HEK293T (cell line): ENCODE measurements around the gene STPG3.

Experiments used
- CTCF ChIA-PET: fragments of 350-600 bp; formaldehyde crosslinking; extraction: SDS; loops from one replicate; lab custom pipeline; 2021; ENCODE audit warnings: antibody characterized with exemption, inconsistent platforms; lab: Yijun Ruan, JAX
- POLR2A ChIA-PET: fragments of 350-600 bp; formaldehyde crosslinking; extraction: SDS; loops from one replicate; lab custom pipeline; 2020; ENCODE audit warnings: antibody characterized with exemption, inconsistent platforms; lab: Yijun Ruan, JAX
- DNase-seq: peaks from one replicate; pipeline ENCODE4 v3.0.0; 2012; ENCODE audit warnings: mixed read lengths; ENCODE audit errors: extremely low spot score
- ARNT ChIP-seq: fragments of 450-650 bp; IDR thresholded peaks from 2 replicates; pipeline ENCODE4 v1.6.1; 2017; ENCODE audit warnings: mild to moderate bottlenecking
- BHLHE40 ChIP-seq: fragments of 450-650 bp; IDR thresholded peaks from 2 replicates; pipeline ENCODE4 v1.6.1; 2016; ENCODE audit warnings: mild to moderate bottlenecking, moderate library complexity, borderline replicate concordance
- CTBP1 ChIP-seq: fragments of 450-650 bp; IDR thresholded peaks from 2 replicates; pipeline ENCODE4 v1.6.1; 2016; ENCODE audit warnings: borderline replicate concordance
- ELF4 ChIP-seq: fragments of 450-650 bp; IDR thresholded peaks from 2 replicates; pipeline ENCODE4 v1.6.1; 2017; ENCODE audit warnings: antibody characterized with exemption
- FOXA1 ChIP-seq: fragments of 450-650 bp; IDR thresholded peaks from 2 replicates; pipeline ENCODE4 v1.6.1; 2016; ENCODE audit warnings: mild to moderate bottlenecking
- FOXK2 ChIP-seq: fragments of 450-650 bp; IDR thresholded peaks from 2 replicates; pipeline ENCODE4 v1.6.1; 2016; ENCODE audit warnings: mild to moderate bottlenecking
- FOXM1 ChIP-seq: fragments of 450-650 bp; IDR thresholded peaks from 2 replicates; pipeline ENCODE4 v1.6.1; 2017; ENCODE audit warnings: mild to moderate bottlenecking, borderline replicate concordance
- HDGF ChIP-seq: fragments of 450-650 bp; IDR thresholded peaks from 2 replicates; pipeline ENCODE4 v1.6.1; 2017; ENCODE audit warnings: antibody characterized with exemption, borderline replicate concordance
- L3MBTL2 ChIP-seq: fragments of 450-650 bp; conservative IDR thresholded peaks from 2 replicates; pipeline ENCODE4 v1.6.1; 2016; ENCODE audit warnings: mild to moderate bottlenecking
- LEF1 ChIP-seq: fragments of 450-650 bp; IDR thresholded peaks from 2 replicates; pipeline ENCODE4 v1.6.1; 2017; ENCODE audit warnings: mild to moderate bottlenecking, borderline replicate concordance
- NFRKB ChIP-seq: fragments of 450-650 bp; IDR thresholded peaks from 2 replicates; pipeline ENCODE4 v1.6.1; 2016; ENCODE audit warnings: mild to moderate bottlenecking, moderate library complexity
- SP1 ChIP-seq: fragments of 450-650 bp; IDR thresholded peaks from 2 replicates; pipeline ENCODE4 v1.6.1; 2017
- SUZ12 ChIP-seq: fragments of 450-650 bp; IDR thresholded peaks from 2 replicates; pipeline ENCODE4 v1.6.1; 2016; ENCODE audit warnings: mild to moderate bottlenecking
- TARDBP ChIP-seq: fragments of 450-650 bp; IDR thresholded peaks from 2 replicates; pipeline ENCODE4 v1.6.1; 2016
- ZNF384 ChIP-seq: fragments of 450-650 bp; IDR thresholded peaks from 2 replicates; pipeline ENCODE4 v1.6.1; 2016
- TF ChIP-seq, protein P1 (sequence below): fragments of 450-650 bp; IDR thresholded peaks from 2 replicates; pipeline ENCODE4 v1.6.1; 2016

STPG3 gene

DNA sequence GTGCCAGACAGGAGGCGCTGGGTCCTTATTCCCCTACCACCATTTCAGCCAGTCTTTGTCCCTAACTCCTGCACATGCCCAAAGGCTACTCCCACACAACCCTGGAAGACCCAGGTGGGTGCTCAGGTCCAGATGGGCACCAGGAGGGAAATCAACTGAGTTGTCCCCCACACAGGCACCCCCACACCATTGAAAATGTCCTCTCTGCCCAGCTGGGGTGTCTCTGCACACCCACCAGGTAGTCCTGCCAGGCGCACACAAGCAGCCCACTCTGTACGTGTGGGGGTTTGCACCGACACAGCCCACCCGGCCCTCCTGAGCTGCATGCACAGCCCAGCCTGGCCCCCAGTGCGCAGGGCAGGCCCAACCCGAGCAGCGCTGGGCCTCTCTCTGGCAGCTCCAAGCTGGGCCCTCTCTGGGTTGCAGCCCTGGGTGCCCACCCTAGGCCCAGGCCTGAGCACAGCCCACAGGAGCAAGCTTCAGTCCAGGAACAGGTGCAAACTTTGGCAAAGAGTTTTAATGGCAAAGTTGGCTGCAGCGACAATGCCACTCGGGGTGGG, 31.2 kb upstream of the STPG3 start:
- no peak for DNase-seq
- no peak for TF ChIP-seq TARDBP
- no peak for TF ChIP-seq ELF4
- TF ChIP-seq FOXK2: no peak
- TF ChIP-seq ARNT: no peak
- TF ChIP-seq HDGF: no peak
- TF ChIP-seq CTBP1: no peak
- TF ChIP-seq, protein P1, sequence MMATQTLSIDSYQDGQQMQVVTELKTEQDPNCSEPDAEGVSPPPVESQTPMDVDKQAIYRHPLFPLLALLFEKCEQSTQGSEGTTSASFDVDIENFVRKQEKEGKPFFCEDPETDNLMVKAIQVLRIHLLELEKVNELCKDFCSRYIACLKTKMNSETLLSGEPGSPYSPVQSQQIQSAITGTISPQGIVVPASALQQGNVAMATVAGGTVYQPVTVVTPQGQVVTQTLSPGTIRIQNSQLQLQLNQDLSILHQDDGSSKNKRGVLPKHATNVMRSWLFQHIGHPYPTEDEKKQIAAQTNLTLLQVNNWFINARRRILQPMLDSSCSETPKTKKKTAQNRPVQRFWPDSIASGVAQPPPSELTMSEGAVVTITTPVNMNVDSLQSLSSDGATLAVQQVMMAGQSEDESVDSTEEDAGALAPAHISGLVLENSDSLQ: no peak
- TF ChIP-seq FOXM1: no peak
- no peak for TF ChIP-seq BHLHE40
- no peak for TF ChIP-seq FOXA1
- TF ChIP-seq SP1: no peak
- TF ChIP-seq LEF1: no peak
- no peak for TF ChIP-seq NFRKB
- TF ChIP-seq SUZ12: no peak
- no peak for TF ChIP-seq L3MBTL2
- TF ChIP-seq ZNF384: no peak
- POLR2A ChIA-PET: interaction anchor here (1.1 to 4.4 kb wide), 3 partner anchors 10 to 31 kb away, joined by 3 to 20 read pairs (median 6); partner anchors contain the start of genes ANAPC2, SSNA1 and TUBB4B
- CTCF ChIA-PET: no interaction called here

DNA sequence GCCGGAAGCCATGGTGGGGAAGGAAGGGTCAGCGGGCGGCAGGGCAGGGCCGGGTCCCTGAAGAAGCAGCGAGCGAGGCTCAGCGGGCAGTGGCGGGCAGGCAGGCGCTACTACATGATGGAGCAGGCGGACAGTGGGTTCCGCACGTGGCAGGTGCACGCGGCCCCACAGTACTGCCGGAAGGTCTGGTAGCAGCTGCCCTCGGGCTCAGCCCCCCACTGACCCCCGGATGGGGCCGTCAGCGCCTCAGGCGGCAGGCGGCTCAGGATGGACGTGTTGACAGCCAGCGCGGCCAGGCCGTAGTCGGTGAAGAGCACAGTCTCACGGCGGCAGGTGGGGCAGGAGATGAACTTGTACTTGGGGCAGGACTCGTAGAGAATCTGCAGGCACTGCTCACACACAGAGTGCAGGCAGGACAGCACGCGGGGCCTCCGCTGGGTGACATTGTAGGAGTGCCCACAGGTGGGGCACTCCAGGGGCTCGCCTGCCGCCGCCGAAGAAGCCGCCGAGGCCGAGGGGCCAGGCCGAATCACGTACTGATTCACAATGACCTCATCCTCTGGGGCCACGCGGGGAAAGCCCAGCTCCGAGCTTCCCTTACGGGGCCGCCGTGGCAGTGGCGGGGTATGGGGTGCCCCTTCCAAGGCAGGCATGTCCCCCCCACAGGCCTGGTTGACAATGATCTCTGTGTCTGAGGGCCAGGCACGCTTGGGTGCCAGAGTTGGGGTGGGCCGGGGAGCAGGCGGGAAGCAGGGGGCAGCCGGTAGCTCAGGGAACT, 30.6 kb upstream of the STPG3 start:
- ChIA-PET POLR2A (interaction anchor here (2.1 to 4.4 kb wide), 2 partner anchors 10 to 20 kb away, joined by 6 to 20 read pairs; partner anchors contain the start of gene TUBB4B), CTCF (no interaction called here)
- no peak for DNase-seq
- TF ChIP-seq HDGF: no peak
- TF ChIP-seq ELF4: no peak
- TF ChIP-seq FOXM1: no peak
- TF ChIP-seq CTBP1: no peak
- no peak for TF ChIP-seq BHLHE40

DNA sequence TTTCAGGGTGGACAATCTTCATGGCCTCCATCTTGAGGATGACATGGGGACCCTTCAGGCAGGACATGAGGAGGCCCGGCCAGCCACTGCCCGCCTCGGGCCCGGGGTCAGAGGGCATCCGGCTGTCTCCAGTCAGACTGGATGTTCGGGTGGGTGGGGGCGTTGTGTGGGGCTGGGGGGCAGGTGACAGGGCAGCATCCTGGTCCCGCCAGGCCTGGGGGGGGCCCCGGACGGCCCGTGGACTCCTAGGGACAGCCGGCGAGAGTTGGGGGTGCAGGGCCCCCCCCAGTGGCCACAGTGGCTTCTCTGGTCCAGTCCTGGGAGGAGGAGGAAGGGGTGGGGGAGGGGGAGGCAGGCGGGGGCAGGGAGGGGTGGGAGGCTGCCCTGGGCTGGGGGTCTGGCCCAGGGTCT, 30.0 kb upstream of the STPG3 start:
- CTCF ChIA-PET: no interaction called here
- no peak for DNase-seq
- POLR2A ChIA-PET: interaction anchor here (2.1 to 4.4 kb wide), 2 partner anchors 11 to 19 kb away, joined by 6 to 20 read pairs; partner anchors contain the start of gene TUBB4B
- TF ChIP-seq BHLHE40 (no peak), LEF1 (no peak), NFRKB (no peak), SP1 (no peak), TARDBP (no peak), ZNF384 (no peak), ELF4 (no peak), HDGF (no peak), FOXM1 (no peak), SUZ12 (no peak), FOXA1 (no peak), CTBP1 (no peak), ARNT (no peak), FOXK2 (no peak), L3MBTL2 (no peak)
- TF ChIP-seq, protein P1: no peak

DNA sequence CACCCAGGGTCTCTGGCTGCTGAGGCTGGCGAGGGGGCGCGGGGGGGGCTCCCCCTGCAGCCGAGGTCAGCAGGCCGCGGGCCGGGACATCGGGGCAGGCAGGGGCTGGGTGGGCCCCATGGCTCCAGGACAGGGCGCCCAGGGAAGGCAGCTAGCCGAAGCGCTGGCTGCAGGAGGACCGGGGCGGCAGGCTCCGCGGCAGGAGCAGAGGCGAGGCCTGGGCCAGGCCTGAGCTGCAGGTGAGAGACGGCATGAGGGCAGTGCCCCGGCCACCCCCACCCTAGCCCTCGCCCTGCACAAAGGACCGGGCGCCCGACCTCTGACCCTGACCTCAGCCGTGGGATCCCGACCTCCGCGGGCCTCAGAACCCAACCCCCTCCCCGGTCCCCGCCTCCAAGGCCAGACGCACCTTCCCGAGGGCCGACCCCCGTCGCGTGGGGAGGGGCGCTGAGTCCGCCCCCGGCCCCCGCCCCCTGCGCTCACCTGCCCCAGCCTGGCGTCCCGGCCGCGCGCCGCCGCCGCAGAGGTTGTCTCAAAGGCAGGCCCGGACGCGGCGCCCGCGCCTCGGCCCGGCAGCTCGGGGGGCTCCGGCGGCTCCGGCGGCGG, 29.5 kb upstream of the STPG3 start:
- TF ChIP-seq ELF4 (no peak), FOXK2 (no peak), SUZ12 (no peak), NFRKB (no peak), L3MBTL2 (no peak), FOXM1 (no peak), ARNT (no peak), ZNF384 (no peak), HDGF (no peak), SP1 (no peak), TARDBP (no peak), CTBP1 (no peak), LEF1 (no peak), FOXA1 (no peak), BHLHE40 (no peak)
- TF ChIP-seq, protein P1: no peak
- ChIA-PET CTCF (no interaction called here), POLR2A (interaction anchor here (1.0 to 4.4 kb wide), 3 partner anchors 11 to 42 kb away, joined by 3 to 20 read pairs (median 6); partner anchors contain the start of gene TUBB4B)
- no peak for DNase-seq
